Measurements from ENCODE around the gene SLC25A48.
"Not testable (repeated sequence)": the region's sequence is repeated elsewhere in the genome, so short reads cannot be mapped to it uniquely, and the experiment has no call there.

DNA sequence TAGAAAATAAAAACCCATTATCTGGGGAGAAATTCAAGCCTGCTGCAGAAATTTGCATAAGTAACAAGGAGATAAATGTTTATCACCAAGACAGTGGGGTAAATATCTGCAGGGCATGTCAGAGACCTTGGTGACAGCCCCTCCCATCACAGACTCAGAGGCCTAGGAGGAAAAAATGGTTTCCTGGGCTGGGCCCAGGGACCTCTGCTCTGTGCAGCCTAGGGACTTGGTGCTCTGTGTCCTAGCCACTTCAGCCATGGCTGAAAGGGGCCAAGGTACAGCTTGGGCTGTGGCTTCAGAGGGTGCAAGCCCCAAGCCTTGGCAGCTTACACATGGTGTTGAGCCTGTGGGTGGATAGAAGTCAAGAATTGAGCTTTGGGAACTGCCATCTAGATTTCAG is 3.9 kb downstream of the SLC25A48 start:
- not testable (repeated sequence) for TF ChIP-seq CTCF, POLR2A (IDR thresholded peaks at IDR 0.05)
